Measurements from ENCODE around the gene PHB1.
A peak's percentile ranks its signal among the peaks of the same experiment; 100 is the strongest.

The PHB1 gene

GRCh38 chr17:49360796-49361128 is 53.9 kb downstream of the PHB1 start:
- peaks cover 42% of the 10 kb centered on the region for H3K4me1 Mint-ChIP-seq
- TF ChIP-seq CTCF (IDR thresholded peaks at IDR 0.05; ENCODE audit: unreplicated experiment in 3 of 3): no peak
- peak overlapping the region; percentile 86 to 95 (median 94) for H3K27ac Mint-ChIP-seq
- H3K4me3 Mint-ChIP-seq: peak overlapping the region; percentile 88 to 96 (median 89)
- peaks cover 3% of the 10 kb centered on the region for H3K36me3 Mint-ChIP-seq (ENCODE audit: low read depth)
- no peaks in the 10 kb centered on the region for H3K9me3 Mint-ChIP-seq
- H3K27me3 Mint-ChIP-seq (ENCODE audit: low read depth): no peaks in the 10 kb centered on the region

- no peaks in the 10 kb centered on the region for H3K9me3 Mint-ChIP-seq
- peaks cover 42% of the 10 kb centered on the region for H3K4me1 Mint-ChIP-seq
- peak overlapping the region; percentile 86 to 95 (median 94) for H3K27ac Mint-ChIP-seq
- H3K4me3 Mint-ChIP-seq: peak overlapping the region; percentile 88 to 96 (median 89)
- peaks cover 3% of the 10 kb centered on the region for H3K36me3 Mint-ChIP-seq (ENCODE audit: low read depth)
- TF ChIP-seq CTCF (IDR thresholded peaks at IDR 0.05; ENCODE audit: unreplicated experiment in 3 of 3): no peak
- no peaks in the 10 kb centered on the region for H3K27me3 Mint-ChIP-seq (ENCODE audit: low read depth)
Measured at GRCh38 chr17:49359990-49360795, 54.5 kb downstream of the PHB1 start.

GRCh38 chr17:49358641-49359247 is 55.9 kb downstream of the PHB1 start:
- peak overlapping the region in 2 of 3 experiments; percentile 20 to 48 for H3K27ac Mint-ChIP-seq
- no peaks in the 10 kb centered on the region for H3K9me3 Mint-ChIP-seq
- H3K36me3 Mint-ChIP-seq (ENCODE audit: low read depth): peaks cover 3% of the 10 kb centered on the region
- no peak for TF ChIP-seq CTCF (IDR thresholded peaks at IDR 0.05; ENCODE audit: unreplicated experiment in 3 of 3)
- H3K4me1 Mint-ChIP-seq: peaks cover 42% of the 10 kb centered on the region
- peak overlapping the region; percentile 42 to 96 (median 62) for H3K4me3 Mint-ChIP-seq
- H3K27me3 Mint-ChIP-seq (ENCODE audit: low read depth): no peaks in the 10 kb centered on the region

- H3K4me3 Mint-ChIP-seq: no peak overlapping the region
- no peaks in the 10 kb centered on the region for H3K9me3 Mint-ChIP-seq
- H3K4me1 Mint-ChIP-seq: peaks cover 40% of the 10 kb centered on the region
- H3K27ac Mint-ChIP-seq: no peak overlapping the region
- H3K27me3 Mint-ChIP-seq (ENCODE audit: low read depth): no peaks in the 10 kb centered on the region
- peaks cover 7% of the 10 kb centered on the region for H3K36me3 Mint-ChIP-seq (ENCODE audit: low read depth)
- no peak for TF ChIP-seq CTCF (IDR thresholded peaks at IDR 0.05; ENCODE audit: unreplicated experiment in 3 of 3)
Measured at GRCh38 chr17:49357516-49357915, 57.2 kb downstream of the PHB1 start.

- Mint-ChIP-seq H3K27ac (no peak overlapping the region), H3K4me1 (peaks cover 37% of the 10 kb centered on the region), H3K36me3 (ENCODE audit: low read depth) (peaks cover 8% of the 10 kb centered on the region), H3K27me3 (ENCODE audit: low read depth) (no peaks in the 10 kb centered on the region), H3K9me3 (no peaks in the 10 kb centered on the region), H3K4me3 (no peak overlapping the region)
- TF ChIP-seq CTCF (IDR thresholded peaks at IDR 0.05; ENCODE audit: unreplicated experiment in 3 of 3): no peak
Measured at GRCh38 chr17:49356320-49356719, 58.4 kb downstream of the PHB1 start.

All from nephron (organoid).